ENCODE measurements around the gene MLLT3.

Gene MLLT3

GRCh38 chr9:20382460-20383071 is 239.7 kb downstream of the MLLT3 start:
- no peak for DNase-seq (ENCODE audit: low read depth, low spot score)

DNA sequence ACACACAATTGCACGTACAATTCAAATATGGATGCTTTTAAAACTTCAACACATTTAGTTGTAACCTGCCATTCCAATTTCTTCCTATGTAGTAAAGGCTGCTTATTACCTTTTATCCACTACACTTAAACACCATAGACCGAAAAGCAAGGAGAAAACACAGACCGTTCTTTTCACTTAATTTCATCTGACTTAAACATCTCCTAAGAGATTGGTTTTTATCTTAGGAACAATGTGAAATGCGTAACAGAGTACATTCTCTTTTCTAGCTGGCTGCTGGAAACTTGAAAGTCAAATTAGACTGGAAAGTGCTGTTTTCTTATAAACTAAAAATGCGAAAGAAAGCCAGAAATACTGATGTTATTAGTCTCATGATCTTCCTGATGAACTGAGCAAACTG is 241.8 kb downstream of the MLLT3 start:
- no peak for DNase-seq (ENCODE audit: low read depth, low spot score)

- DNase-seq (ENCODE audit: low read depth, low spot score): no peak
Observed at GRCh38 chr9:20379804-20380225, 242.5 kb downstream of the MLLT3 start.

DNA sequence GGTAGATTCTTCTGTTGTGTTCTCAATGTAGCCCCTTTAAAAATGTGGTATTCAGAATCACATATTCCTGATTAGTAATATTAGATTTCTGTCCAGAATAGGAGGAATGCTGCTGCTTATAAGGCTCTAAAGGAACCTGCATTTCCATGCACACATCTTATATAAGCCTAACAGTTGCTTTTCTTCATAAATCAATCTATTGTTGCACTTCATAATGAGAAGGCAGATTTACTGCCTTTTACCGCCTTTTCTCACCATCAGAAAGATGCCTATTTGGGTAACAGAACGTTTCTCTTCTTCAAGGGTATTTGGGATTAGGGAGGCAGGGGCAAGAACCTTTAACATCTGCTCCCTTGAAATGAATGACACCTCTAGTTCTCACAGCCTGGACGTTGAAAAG is 243.4 kb downstream of the MLLT3 start:
- no peak for DNase-seq (ENCODE audit: low read depth, low spot score)

DNA sequence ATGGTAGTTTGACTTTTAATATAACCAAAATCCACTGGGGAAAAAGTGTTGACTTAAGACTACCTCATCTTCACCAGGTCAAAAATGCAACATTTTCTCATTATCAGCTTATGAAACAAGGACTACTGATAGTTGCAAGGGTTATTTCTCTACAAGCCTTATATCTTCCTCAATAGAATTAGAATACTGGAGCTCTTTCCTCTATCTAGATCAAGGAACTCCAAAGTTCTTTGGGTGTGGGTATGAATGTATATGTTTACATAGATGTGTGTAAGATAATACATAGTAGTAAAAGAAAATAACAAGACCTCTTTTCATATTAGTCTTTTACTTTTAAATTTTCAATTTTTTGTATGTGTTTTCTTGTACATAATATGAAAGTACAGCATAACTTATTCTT is 244.5 kb downstream of the MLLT3 start:
- no peak for DNase-seq (ENCODE audit: low read depth, low spot score)

GRCh38 chr9:20376731-20377375 is 245.4 kb downstream of the MLLT3 start:
- DNase-seq (ENCODE audit: low read depth, low spot score): no peak

GRCh38 chr9:20376042-20376441 is 246.3 kb downstream of the MLLT3 start:
- no peak for DNase-seq (ENCODE audit: low read depth, low spot score)

GRCh38 chr9:20373263-20373662 is 249.0 kb downstream of the MLLT3 start:
- DNase-seq (ENCODE audit: low read depth, low spot score): no peak

- DNase-seq (ENCODE audit: low read depth, low spot score): no peak
Observed at GRCh38 chr9:20369391-20369790, 252.9 kb downstream of the MLLT3 start.

DNA sequence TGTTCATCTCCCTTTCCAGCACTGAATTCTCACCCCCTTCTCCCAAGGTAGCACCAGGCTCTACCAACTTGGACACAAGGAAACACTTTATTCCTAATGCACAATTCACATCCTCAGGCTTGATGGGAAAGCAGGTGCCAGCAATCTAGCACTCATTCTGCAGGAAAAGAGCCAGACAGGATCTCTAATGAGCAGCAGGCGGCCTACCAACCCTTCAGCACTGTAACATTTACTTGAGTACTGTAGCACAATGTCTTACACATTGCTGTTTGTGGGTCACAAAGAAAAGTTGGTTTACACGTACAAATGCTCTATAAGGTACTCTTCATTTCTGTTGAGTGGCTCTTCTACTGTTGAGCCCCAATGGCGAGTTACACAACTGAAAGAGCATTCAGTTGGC is 254.4 kb downstream of the MLLT3 start:
- no peak for DNase-seq (ENCODE audit: low read depth, low spot score)

GRCh38 chr9:20364959-20365358 is 257.3 kb downstream of the MLLT3 start:
- no peak for DNase-seq (ENCODE audit: low read depth, low spot score)

DNA sequence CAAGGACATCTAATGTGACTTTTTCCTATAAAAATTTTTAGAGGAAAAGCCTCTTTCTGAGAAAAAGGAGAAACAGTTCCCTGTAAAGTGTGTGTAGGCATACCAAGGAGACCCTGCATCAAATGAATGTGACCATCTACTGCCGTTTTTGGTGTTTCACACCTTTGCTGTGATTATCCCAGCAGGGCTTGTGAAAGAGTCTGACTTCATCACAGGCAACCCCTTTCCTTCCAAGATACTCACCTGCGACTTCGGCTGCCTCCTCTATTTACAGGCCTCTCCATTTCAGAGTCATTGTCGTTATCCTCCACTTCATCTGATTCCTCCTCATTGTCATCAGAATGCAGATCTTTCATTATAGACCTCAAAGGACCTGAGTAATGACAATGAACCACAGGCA is 259.1 kb downstream of the MLLT3 start:
- no peak for DNase-seq (ENCODE audit: low read depth, low spot score)

- DNase-seq (ENCODE audit: low read depth, low spot score): no peak
Observed at GRCh38 chr9:20361656-20362570, 260.4 kb downstream of the MLLT3 start.

DNA sequence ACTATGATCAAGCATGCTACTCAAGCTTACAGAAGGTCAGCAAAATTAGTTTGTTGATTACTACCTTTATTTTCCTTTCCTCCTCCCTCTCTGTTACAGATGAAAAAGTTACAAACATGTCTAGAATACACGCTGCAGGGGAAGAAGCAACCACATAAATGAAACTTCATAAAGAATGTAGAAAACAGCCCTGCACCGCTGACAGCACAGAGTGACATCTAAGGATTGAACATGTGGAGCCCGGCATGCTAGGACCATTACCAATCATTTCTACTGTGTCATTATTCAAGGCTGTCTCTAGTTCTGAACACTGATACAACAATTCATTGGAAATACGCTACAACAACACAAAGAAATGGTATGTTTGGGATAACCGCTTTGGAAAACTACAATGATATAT is 261.1 kb downstream of the MLLT3 start:
- DNase-seq (ENCODE audit: low read depth, low spot score): no peak

GRCh38 chr9:20358207-20358606 is 264.1 kb downstream of the MLLT3 start:
- DNase-seq (ENCODE audit: low read depth, low spot score): no peak

DNA sequence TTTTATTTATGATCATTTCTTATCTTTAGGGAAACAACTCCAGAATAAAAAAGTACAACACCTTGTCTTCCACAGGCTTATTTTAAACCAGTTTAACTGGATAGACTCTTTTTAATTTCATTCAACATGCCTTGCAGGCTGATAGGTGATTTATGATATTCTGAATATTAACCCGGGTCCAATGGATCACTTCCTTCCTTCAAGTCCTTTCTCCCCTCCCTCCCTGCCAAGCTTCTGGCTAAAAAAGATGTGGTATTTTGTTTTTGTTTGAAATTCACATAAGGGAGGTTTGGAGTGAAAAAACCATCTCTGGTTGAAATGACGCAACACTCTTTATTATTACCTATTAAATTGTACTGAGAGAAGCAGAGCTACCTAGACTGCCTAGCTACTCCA is 265.3 kb downstream of the MLLT3 start:
- no peak for DNase-seq (ENCODE audit: low read depth, low spot score)

- DNase-seq (ENCODE audit: low read depth, low spot score): no peak
Observed at GRCh38 chr9:20356403-20357036, 265.8 kb downstream of the MLLT3 start.

- no peak for DNase-seq (ENCODE audit: low read depth, low spot score)
Observed at GRCh38 chr9:20355022-20355421, 267.3 kb downstream of the MLLT3 start.

DNA sequence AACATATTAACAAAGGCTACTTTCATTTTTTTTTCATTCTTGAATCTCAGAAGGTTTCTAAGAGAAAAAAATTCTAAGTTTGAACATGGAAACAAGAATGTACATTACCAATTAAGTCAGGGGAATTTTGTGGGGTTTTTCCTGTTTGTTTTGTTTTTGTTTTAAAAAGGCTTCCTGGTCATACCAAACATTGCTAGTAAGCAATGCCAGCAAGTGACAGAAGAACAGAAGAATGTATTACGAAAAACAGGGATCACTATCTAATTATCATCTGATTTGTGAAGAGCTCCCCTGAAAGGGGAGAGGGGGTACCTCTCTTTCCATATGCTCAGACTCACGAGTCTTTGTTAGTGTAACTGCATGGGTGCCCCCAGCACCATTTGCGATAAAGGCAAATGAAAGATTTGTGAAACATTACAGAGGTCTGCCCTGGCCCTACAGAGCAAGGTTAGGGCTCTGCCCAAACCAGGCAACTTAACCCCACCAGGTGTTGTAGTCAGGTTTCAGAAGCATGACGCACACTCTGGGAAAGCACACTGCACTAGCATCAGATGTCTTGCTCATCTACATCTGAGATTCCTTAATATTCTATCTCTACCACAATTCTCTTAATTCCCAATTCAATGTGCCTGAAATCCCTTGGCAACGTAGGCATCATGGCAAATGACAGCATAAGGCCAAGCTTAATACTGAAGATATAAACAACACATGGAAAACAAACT is 268.2 kb downstream of the MLLT3 start:
- DNase-seq (ENCODE audit: low read depth, low spot score): no peak

GRCh38 chr9:20353524-20353923 is 268.8 kb downstream of the MLLT3 start:
- DNase-seq (ENCODE audit: low read depth, low spot score): no peak

GRCh38 chr9:20352591-20352990 is 269.7 kb downstream of the MLLT3 start:
- no peak for DNase-seq (ENCODE audit: low read depth, low spot score)

DNA sequence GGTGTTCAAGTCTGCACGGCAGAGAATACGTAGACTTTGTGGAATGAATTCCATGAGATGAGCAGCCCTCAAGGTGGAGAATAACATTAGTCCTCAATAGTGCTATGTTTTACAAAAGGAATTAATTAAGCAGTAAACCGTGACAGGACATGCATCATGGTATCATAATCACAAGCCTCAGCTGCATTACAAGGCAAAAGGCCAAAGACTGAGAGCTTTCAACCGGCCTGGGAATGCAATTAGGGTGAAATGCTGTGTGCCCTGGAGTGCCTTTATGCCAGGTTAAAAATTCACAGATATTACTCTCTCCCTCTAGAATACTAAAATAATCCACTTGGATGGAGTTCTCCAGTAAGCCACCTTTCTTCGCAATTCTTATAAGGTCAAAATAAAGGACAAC is 270.6 kb downstream of the MLLT3 start:
- DNase-seq (ENCODE audit: low read depth, low spot score): no peak
